ENCODE data around the gene ARF1. TPM values are rescaled to one million over a fixed set of nuclear protein-coding genes. Genes with fewer than 3 reads are reported as not detected.

Gene ARF1
- total RNA-seq, 4 donors from 2014 or later = 378 to 457 (median 410) TPM

- Histone ChIP-seq H3K9me3 (no peaks in the 10 kb centered on the region), H3K27ac (no peak overlapping the region), H3K4me1 (peaks cover 31 to 61% of the 10 kb centered on the region in 2 donors), H3K27me3 (no peaks in the 10 kb centered on the region), H3K4me3 (replicated peaks in 1 of 3) (no peak overlapping the region), H3K36me3 (peaks cover 3 to 4% of the 10 kb centered on the region in 2 donors)
- 92 to 96% methylated on average over 9 to 11 of the region's 11 CpGs for WGBS, 2 donors
- TF ChIP-seq CTCF (IDR thresholded peaks at IDR 0.05) (no peak), POLR2A (IDR thresholded peaks at IDR 0.05) (no peak)
- intact Hi-C loops (cut with DNase I) = no loop called here
- DNase-seq = no peak
Measured at GRCh38 chr1:228092342-228093049, 10.0 kb downstream of the ARF1 start.

- DNase-seq = no peak
- 95 to 98% methylated on average over 19 to 20 of the region's 20 CpGs for WGBS, 2 donors
Measured at GRCh38 chr1:228093050-228093906, 10.8 kb downstream of the ARF1 start.

GRCh38 chr1:228094432-228095016, 12.0 kb downstream of the ARF1 start:
- no peak for DNase-seq
- TF ChIP-seq CTCF (IDR thresholded peaks at IDR 0.05) (no peak), POLR2A (IDR thresholded peaks at IDR 0.05) (no peak)
- Histone ChIP-seq H3K9me3 (no peaks in the 10 kb centered on the region), H3K4me1 (peaks cover 14 to 40% of the 10 kb centered on the region in 2 donors), H3K27ac (no peak overlapping the region), H3K36me3 (peaks cover 23 to 25% of the 10 kb centered on the region in 2 donors), H3K27me3 (no peaks in the 10 kb centered on the region), H3K4me3 (replicated peaks in 1 of 3) (no peak overlapping the region)
- intact Hi-C loops (cut with DNase I) = no loop called here
- 89 to 97% methylated on average over 13 of the region's 13 CpGs for WGBS, 2 donors

More at GRCh38 chr1:228093050-228093906, 10.8 kb downstream of the ARF1 start:
- TF ChIP-seq POLR2A (IDR thresholded peaks at IDR 0.05) (no peak), CTCF (IDR thresholded peaks at IDR 0.05) (no peak)
- H3K9me3 ChIP-seq = no peaks in the 10 kb centered on the region
- no peak overlapping the region for H3K4me3 ChIP-seq (replicated peaks in 1 of 3)
- peaks cover 25 to 53% of the 10 kb centered on the region in 2 donors for H3K4me1 ChIP-seq
- intact Hi-C loops (cut with DNase I) = no loop called here
- H3K36me3 ChIP-seq = peaks cover 10 to 12% of the 10 kb centered on the region in 2 donors
- no peak overlapping the region for H3K27ac ChIP-seq
- H3K27me3 ChIP-seq = no peaks in the 10 kb centered on the region

- H3K27ac ChIP-seq = no peak overlapping the region
- no peaks in the 10 kb centered on the region for H3K9me3 ChIP-seq
- peaks cover 8 to 34% of the 10 kb centered on the region in 2 donors for H3K4me1 ChIP-seq
- H3K4me3 ChIP-seq (replicated peaks in 1 of 3) = no peak overlapping the region
- 99 to 100% methylated on average over 4 of the region's 4 CpGs for WGBS, 2 donors
- H3K27me3 ChIP-seq = no peaks in the 10 kb centered on the region
- intact Hi-C loops (cut with DNase I) = no loop called here
- no peak for DNase-seq
- peaks cover 29 to 31% of the 10 kb centered on the region in 2 donors for H3K36me3 ChIP-seq
- TF ChIP-seq CTCF (IDR thresholded peaks at IDR 0.05) (no peak), POLR2A (IDR thresholded peaks at IDR 0.05) (no peak)
Measured at GRCh38 chr1:228095161-228095560, 12.7 kb downstream of the ARF1 start.
